Adrenal gland (tissue), 12 donors: ENCODE data around the gene GRM3. TPM values are rescaled to one million over a fixed set of nuclear protein-coding genes. Genes with fewer than 3 reads are reported as not detected.
A peak's percentile ranks its signal among the peaks of the same experiment; 100 is the strongest.
"Not testable (repeated sequence)": the region's sequence is repeated elsewhere in the genome, so short reads cannot be mapped to it uniquely, and the experiment has no call there.

ENCODE experiments used
- DNase-seq, 7 donors: peaks; one replicate each; pipeline ENCODE4 v3.0.0-alpha.2; 2019 to 2020
- H3K27ac ChIP-seq, 5 donors: fragments of 200-600 bp; sonication (generic) in 4 of 5; 1 replicate in 3 of 5; 2 replicates in 2 of 5; pipeline versions ENCODE4 v1.5.1 to v1.8.0; 2016 to 2020; ENCODE audit warnings: mild to moderate bottlenecking in 1 of 5
- H3K27me3 ChIP-seq: fragments of 200-600 bp; 2 replicates; pipeline ENCODE4 v1.8.0; 2021
- H3K36me3 ChIP-seq, 2 donors: fragments of 200-600 bp; replicated peaks in 1 of 2; 1 replicate in 1 of 2; 2 replicates in 1 of 2; pipeline versions ENCODE4 v1.5.1 to v1.8.0; 2018 to 2022
- H3K4me1 ChIP-seq, 2 donors: fragments of 200-600 bp; replicated peaks in 1 of 2; 1 replicate in 1 of 2; 2 replicates in 1 of 2; pipeline versions ENCODE4 v1.5.1 to v1.8.0; 2018 to 2021
- H3K4me3 ChIP-seq, 4 donors: fragments of 200-600 bp; sonication (generic) in 3 of 4; one replicate each; pipeline ENCODE4 v1.5.1; 2016 to 2018
- H3K9me3 ChIP-seq, 3 donors: fragments of 200-600 bp; sonication (generic) in 1 of 3; replicated peaks in 1 of 3; 1 replicate in 2 of 3; 2 replicates in 1 of 3; pipeline versions ENCODE4 v1.5.1 to v1.8.0; 2016 to 2021
- POLR2A ChIP-seq, 2 donors: fragments of 450-650 bp; IDR thresholded peaks; one replicate each; pipeline ENCODE4 v1.6.1; 2017; ENCODE audit warnings: antibody characterized with exemption in 2 of 2, mild to moderate bottlenecking in 2 of 2, moderate library complexity in 1 of 2
- WGBS, 4 donors: extraction: QIAGEN DNeasy Blood & Tissue Kit in 2 of 4; methylation state at CpG; one replicate each; pipeline versions ENCODE4 v1.1.5 to v1.1.7; 2013 to 2017; 5-methylcytosine and 5-hydroxymethylcytosine counted together
- intact Hi-C, 2 donors: fragments of 100-400 bp; cut with DNase I; formaldehyde crosslinking; loops; one replicate each; pipeline versions ENCODE4 v1.14.1 to v1.15.0; 2022 to 2023
- polyA plus RNA-seq, 3 donors: library from polyadenylated mRNA; stranded (reverse); fragments of 200-250 nt in 2 of 3; fragments of 350-450 nt in 1 of 3; fragmentation: Illumina TruSeq in 1 of 3; extraction: RNeasy Lipid Tissue Mini Kit (QIAGEN cat#74804) in 1 of 3; gene quantifications; one replicate each; pipeline ENCODE4 v1.2.3, GENCODE V29; 2013 to 2014
- total RNA-seq, 9 donors: library from RNA; depleted of rRNA in 4 of 9; stranded (reverse); fragments of >200 nt in 4 of 9; fragments of 120-200 nt in 1 of 9; fragmentation: NEBNext Ultra II Directional in 1 of 9; extraction: Animal tissue kit (Norgen Biotek cat#: 25700) in 1 of 9; gene quantifications; one replicate each; pipeline versions ENCODE4 v1.1.0 to v1.2.4, GENCODE V29; 2013 to 2023
- TF ChIP-seq, protein P1 (sequence below), 6 experiments: fragments of 450-650 bp in 4 of 6; fragments of 200-600 bp in 2 of 6; sonication (generic) in 1 of 6; IDR thresholded peaks; 1 replicate in 5 of 6; 2 replicates in 1 of 6; pipeline versions ENCODE4 v1.5.1 to v1.8.0; 2016 to 2021; ENCODE audit warnings: antibody characterized with exemption in 6 of 6, mild to moderate bottlenecking in 2 of 6, moderate library complexity in 1 of 6
- donor health status: healthy with polysubstance abuse.
- donor health status: Bipolar disorder and iron deficiency.
- donor health status: DM: yes; HTN: yes; CAD: no.
- donor health status: DM: no; HTN: no; CAD: no.
- donor health status: DM: no; HTN: no; CAD: no.
- donor health status: DM: yes; HTN: yes; CAD: no.

GRM3 gene
- total and polyA plus RNA-seq, 12 donors: 0.30 to 5.1 (median 1.8) TPM

DNA sequence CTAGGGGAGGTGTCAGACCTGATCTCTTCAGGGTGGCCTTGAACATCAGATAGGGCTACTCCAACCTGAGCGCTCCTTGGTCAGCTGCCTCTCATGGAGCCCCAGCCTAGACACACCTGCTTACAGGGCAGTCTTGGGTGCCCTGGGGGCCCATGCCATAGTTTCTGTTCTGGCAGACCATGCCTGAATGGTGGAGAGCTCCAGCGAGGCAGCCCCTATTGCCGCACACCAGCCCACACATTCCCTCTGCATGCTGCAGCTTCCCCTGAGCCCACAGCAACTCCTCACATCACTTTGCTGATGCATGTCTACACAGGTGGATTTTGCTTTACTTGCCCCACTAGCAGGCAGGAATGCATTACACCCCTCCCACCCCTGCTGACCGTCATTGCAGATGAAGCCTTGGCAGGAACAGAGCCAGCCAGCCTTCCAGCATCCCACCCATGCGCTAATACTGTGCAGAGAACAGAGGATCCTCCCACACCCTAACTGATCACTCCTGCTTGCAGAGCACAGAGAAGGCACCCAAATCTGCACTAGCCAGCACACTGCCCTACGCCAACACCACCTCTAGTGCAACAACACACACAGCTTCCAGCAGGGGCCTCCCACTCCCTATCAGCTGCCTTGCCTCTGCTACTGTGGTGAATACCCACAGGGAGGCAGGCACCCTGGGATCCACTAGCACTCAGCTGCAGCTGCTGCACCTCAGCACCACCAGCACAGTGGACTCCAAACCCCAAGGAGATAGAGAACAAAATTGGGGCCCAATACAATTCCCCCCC is 43.0 kb upstream of the GRM3 start:
- Histone ChIP-seq H3K9me3 (no peaks in the 10 kb centered on the region), H3K27ac (no peak overlapping the region), H3K36me3 (no peaks in the 10 kb centered on the region), H3K4me3 (no peak overlapping the region), H3K27me3 (no peaks in the 10 kb centered on the region), H3K4me1 (no peaks in the 10 kb centered on the region)
- TF ChIP-seq POLR2A (IDR thresholded peaks at IDR 0.05): no peak
- TF ChIP-seq, protein P1, sequence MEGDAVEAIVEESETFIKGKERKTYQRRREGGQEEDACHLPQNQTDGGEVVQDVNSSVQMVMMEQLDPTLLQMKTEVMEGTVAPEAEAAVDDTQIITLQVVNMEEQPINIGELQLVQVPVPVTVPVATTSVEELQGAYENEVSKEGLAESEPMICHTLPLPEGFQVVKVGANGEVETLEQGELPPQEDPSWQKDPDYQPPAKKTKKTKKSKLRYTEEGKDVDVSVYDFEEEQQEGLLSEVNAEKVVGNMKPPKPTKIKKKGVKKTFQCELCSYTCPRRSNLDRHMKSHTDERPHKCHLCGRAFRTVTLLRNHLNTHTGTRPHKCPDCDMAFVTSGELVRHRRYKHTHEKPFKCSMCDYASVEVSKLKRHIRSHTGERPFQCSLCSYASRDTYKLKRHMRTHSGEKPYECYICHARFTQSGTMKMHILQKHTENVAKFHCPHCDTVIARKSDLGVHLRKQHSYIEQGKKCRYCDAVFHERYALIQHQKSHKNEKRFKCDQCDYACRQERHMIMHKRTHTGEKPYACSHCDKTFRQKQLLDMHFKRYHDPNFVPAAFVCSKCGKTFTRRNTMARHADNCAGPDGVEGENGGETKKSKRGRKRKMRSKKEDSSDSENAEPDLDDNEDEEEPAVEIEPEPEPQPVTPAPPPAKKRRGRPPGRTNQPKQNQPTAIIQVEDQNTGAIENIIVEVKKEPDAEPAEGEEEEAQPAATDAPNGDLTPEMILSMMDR (IDR thresholded peaks at IDR 0.05): no peak
- no peak for DNase-seq
- 83 to 90% (median 87%) methylated on average over 3 to 6 of the region's 6 CpGs for WGBS, 4 donors
- intact Hi-C loops: no loop called here

DNA sequence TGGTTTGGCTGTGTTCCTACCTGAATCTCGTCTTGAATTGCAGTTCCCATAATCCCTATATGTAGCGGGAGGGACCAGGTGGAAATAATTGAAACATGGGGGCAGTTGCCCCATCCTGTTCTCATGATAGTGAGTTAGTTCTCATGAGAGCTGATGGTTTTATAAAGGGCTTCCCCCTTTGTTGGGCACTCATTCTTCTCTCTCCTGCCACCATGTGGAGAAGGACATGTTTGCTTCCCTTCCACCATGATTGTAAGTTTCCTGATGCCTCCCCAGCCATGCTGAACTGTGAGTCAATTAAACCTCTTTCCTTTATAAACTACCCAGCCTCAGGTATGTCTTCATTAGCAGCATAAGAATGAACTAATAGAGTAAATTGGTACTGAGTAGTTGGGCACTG is 28.0 kb upstream of the GRM3 start:
- H3K36me3 ChIP-seq, H3K27ac ChIP-seq, H3K9me3 ChIP-seq, H3K4me3 ChIP-seq, DNase-seq, intact Hi-C loops, H3K4me1 ChIP-seq, H3K27me3 ChIP-seq: not testable (repeated sequence)
- WGBS, 4 donors: 76 to 83% (median 80%) methylated on average over 2 of the region's 2 CpGs

DNA sequence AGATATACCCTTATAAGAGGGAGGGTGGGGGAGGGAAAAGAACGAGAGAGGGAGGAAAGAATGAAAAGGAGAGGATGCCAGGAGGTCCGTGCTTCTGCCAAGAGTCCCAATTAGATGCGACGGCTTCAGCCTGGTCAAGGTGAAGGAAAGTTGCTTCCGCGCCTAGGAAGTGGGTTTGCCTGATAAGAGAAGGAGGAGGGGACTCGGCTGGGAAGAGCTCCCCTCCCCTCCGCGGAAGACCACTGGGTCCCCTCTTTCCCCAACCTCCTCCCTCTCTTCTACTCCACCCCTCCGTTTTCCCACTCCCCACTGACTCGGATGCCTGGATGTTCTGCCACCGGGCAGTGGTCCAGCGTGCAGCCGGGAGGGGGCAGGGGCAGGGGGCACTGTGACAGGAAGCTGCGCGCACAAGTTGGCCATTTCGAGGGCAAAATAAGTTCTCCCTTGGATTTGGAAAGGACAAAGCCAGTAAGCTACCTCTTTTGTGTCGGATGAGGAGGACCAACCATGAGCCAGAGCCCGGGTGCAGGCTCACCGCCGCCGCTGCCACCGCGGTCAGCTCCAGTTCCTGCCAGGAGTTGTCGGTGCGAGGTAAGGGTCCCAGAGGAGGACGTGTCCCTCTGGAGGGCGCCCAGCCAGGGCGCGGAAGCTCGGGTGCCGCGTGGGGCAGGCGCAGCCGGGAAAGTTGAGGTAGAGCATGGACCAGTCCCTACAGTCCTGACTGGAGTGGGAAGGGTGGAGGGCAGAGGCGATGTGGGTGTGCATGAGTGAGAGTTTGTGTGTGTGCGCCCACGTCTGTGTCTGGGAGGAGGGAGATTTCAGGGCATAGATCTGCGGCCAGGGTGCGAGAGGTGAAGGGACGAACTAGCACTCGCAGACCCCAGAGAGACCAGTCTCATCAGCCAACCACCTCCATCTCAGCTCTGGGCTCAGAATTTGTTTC is 844 bp downstream of the GRM3 start:
- Histone ChIP-seq H3K36me3 (no peaks in the 10 kb centered on the region), H3K27ac (peak overlapping the region in 1 of 5 donors; percentile 13), H3K9me3 (no peaks in the 10 kb centered on the region), H3K4me3 (peak overlapping the region in 1 of 4 donors; percentile 54), H3K4me1 (peaks cover 9 to 16% of the 10 kb centered on the region in 2 donors), H3K27me3 (peaks cover 13% of the 10 kb centered on the region)
- TF ChIP-seq, protein P1 (IDR thresholded peaks at IDR 0.05): no peak
- TF ChIP-seq POLR2A (IDR thresholded peaks at IDR 0.05): no peak
- intact Hi-C loops: no loop called here
- WGBS, 4 donors: 2 to 10% (median 2%) methylated on average over 28 to 42 of the region's 42 CpGs
- peak in 4 of 7 donors; percentile 14 to 30 (median 24) for DNase-seq

DNA sequence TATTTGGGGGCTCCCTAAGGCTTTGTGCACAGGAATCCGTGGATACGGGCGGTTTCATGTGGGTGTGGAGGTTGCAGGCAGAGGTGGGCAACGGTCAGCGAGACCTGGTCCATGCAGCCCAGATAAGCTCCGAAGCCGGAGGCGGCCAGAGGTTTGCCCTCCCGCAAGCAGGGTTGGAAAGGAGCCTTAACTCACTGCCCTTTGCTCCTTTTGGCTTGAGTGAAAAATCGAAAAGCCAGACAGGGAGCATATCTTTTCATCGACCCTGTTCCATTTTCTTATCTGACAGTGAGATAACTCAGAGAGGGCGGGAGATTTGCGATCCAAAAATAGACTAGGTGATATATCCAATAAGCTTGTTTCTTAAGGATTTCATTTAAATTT is 1.5 kb downstream of the GRM3 start:
- H3K4me3 ChIP-seq: peak overlapping the region in 1 of 4 donors; percentile 54
- TF ChIP-seq, protein P1 (IDR thresholded peaks at IDR 0.05): no peak
- no peak for TF ChIP-seq POLR2A (IDR thresholded peaks at IDR 0.05)
- peak overlapping the region in 1 of 5 donors; percentile 13 for H3K27ac ChIP-seq
- peaks cover 9% of the 10 kb centered on the region for H3K27me3 ChIP-seq
- H3K4me1 ChIP-seq: peaks cover 9 to 16% of the 10 kb centered on the region in 2 donors
- peak in 4 of 7 donors; percentile 13 to 15 (median 15) for DNase-seq
- H3K36me3 ChIP-seq: no peaks in the 10 kb centered on the region
- intact Hi-C loops: no loop called here
- H3K9me3 ChIP-seq: no peaks in the 10 kb centered on the region
- WGBS, 4 donors: 7 to 11% (median 8%) methylated on average over 7 to 13 of the region's 13 CpGs
